GM21447 (cell line): ENCODE data around the gene MSRB2.
"Not testable (repeated sequence)": the region's sequence is repeated elsewhere in the genome, so short reads cannot be mapped to it uniquely, and the experiment has no call there.

Source experiments
- ATAC-seq: cut with Tn5 transposase; IDR thresholded peaks from one replicate; pipeline ENCODE4 v1.9.1; 2021; ENCODE audit not compliant: unreplicated experiment

MSRB2 gene

DNA sequence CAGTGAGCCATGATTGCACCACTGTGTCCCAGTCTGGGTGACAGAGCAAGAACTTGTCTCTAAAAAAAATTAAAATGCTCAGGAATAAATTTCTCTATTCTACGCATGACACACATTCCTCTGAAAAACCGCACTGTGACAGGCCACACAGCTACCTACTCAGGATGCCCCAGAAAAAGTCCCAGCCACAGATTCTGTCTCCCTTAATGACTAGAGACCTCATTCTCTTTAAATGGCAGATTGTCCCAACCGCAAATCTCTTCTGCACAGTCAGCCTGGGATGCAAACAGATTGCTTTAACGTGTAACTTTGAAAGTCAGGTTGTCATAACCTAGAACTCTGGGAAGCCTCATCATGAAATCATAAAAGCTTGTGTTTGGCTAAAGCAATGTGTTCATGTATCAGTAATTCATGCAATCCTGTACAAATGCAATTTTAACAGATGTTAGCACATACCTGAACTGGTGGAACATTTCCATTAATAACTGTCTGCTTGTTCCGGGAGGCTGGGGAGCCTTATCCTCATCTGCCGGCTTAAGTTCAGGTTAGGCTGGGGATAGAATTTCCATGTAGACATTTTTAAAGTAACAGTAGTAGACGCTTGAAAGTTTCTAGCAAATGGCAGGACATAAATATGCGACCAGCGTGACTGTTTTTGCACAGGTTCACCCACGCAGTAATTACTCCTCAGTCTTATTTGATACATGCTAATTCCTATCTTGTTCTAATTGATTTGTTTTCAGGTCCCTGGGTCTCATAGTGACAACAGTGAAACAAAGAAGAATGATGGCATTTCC is 26.2 kb upstream of the MSRB2 start:
- no peak for ATAC-seq

DNA sequence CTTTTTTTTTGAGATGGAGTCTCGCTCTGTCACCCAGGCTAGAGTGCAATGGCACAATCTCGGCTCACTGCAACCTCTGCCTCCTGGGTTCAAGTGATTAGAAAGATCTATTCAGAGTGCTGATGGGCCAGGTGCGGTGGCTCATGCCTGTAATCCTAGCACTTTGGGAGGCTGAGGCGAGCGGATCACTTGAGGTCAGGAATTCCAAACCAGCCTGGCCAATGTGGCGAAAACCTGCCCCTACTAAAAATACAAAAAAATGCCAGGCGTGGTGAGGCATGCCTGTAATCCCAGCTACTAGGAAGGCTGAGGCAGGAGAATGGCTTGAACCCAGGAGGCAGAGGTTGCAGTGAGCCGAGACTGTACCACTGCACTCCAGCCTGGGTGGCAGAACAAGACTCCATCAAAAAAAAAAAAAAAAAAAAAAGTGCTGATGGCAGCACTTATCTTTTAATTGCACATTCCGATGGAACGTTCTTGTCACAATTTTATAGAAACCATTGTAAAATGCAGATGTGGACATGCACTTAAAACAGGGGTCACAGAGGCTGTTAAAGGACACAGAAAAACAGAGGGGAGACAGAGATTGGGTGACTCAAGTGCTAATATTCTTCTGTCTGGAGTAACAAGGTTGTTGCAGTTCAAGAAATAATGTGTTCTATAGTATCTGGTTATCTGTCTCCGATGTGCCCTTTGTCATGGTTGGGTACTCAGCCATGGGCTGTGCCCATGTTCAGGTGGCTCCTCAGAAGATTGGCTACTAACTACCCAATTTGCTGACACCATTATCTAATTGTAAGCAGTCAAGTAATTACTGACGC is 25.1 kb upstream of the MSRB2 start:
- ATAC-seq, result not testable (repeated sequence)

DNA sequence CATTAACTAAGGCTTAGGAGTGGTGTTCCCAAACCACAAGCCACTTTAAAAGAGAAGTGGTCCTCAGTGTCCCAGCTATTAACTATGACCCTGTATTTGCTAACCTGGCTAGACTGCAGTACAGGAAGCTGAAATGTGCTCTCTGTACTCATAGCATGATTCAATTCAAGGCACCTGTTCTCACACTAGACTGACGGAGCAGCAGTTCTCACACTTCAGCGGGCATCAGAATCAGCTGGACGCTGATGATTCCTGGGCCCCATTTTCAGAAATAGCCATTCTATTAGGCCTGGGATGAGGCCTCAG is 24.5 kb upstream of the MSRB2 start:
- no peak for ATAC-seq

DNA sequence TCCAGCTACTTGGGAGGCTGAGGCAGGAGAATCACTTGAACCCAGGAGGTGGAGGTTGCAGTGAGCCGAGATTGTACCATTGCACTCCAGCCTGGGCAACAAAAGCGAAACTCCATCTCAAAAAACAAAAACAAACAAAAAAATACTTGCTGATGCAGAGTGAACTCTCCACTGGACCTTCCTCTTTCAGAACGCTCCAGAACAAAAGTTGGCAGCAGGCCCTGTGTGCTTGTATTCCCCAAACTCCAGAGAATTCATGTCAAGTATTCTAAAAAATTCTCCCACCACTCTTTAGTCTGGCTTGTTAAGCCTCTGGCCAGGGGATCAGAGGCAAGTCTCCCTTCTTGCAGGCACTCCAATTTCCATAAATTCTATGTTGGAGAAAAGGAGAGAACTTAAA is 22.8 kb upstream of the MSRB2 start:
- not testable (repeated sequence) for ATAC-seq

DNA sequence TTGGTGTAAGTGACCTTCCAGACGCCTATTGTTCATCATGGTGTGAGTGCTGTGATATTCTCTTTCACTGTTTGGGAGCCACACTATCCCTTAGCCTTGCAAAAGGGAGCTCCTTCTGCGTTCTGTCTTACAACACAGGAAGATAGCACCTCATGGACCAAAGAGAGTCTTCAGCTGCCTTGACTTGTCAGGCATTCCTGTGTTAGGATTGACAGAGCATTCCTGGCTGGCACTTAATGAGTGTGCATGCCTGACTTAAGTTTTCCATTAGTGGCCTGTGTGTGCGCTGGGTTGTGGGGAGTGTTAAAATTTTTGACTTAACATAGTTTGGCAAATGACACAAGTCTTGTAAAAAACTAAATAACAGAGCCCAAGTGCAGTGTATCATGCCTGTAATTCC is 21.9 kb upstream of the MSRB2 start:
- no peak for ATAC-seq

DNA sequence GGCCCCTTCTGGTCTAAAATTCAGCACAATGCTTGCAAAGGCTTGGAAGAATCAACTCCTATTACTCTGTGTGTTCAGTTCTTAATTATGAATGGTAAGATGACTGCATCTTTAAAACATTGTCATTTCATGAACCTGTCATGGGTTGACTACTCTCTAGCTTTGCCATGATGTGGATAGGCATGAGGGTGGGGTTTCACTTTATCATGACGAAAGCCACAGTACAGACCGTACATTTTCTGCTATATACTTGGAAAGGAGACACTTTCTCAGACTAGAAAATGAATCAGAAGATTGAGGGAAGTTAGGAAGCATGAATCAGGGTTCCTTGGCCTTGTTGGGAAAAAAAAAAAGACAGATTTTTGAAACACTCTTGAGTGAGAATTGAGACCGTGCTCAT is 19.7 kb upstream of the MSRB2 start:
- no peak for ATAC-seq

DNA sequence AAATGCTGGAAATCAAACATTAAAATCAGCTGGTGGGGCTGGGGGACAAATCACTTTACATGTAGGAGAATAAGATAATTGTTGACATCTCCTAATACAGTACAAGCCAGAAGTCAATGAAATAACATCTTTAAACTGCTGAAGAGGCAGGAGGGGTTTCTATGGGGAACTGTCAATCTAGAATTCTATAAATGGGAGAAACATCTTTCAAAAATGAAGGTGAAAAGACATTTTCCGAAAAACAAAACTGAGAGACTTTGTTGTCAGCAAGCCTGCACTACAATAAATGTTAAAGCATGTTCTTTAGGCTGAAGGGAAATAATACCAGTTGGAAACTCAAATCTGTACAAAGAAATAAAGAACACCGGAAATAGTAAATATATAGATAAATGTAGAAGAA is 17.3 kb upstream of the MSRB2 start:
- no peak for ATAC-seq

DNA sequence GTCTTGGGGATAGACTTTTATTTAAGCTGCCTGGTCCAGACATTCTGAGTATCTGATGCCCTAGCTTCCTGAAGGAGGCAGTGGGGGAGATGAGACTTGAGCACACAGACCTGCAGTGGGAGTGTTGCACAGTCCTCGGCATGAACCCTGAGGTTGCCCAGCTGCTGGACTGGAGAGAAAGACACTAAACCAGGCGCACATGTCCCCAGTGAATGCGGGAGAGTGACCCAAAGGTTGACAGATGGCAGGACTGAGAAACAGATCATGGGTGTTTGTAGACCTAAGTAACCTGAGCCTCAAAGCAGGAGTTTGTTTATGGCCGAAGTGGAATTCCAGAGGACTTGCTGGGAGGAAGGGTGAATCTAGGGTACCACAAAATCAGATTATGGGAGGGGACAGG is 15.7 kb upstream of the MSRB2 start:
- ATAC-seq, result no peak

DNA sequence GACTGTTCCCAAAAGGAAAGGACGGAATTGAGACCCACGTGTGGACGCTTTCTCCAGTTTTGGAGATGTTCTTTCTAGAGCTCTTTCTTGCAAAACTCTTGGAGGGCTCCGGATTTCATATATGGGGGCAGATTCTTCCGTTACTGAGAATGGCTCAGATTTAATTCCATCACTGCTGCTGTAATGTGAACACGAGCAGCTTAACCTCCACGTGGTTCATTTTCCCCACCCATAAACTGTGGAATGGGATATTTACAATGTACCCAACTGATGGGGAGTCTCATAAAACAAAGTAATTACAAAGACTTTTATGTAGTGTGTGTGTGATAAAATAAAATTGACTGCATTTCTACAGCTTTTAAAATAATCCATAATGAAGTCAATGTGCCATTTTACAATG is 15.1 kb upstream of the MSRB2 start:
- ATAC-seq, result no peak

DNA sequence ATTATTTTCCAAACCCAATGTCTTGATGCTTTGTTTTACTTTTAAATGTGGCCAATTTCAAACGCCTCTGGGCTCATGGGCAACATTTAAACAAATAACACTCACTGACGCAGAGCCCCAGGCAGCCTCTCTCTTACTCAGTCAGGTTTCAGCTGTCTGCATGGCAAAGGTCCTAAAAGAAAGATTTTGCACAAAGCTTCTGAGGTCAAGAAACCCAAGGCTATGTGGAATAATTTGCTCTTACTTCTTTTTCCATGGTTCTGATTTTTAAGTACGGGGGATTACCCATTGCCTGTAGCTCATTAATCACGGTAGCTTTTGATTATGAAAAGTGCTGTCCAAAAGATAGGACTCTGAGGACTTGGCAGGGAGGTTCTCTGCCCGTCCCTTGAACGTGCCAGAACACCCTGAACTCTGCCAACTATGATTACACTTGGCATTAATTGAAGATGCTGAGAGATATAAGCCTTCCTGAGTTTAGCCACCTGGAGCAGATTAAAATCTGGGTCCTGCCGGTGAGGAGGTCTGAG is 14.1 kb upstream of the MSRB2 start:
- ATAC-seq, result no peak

DNA sequence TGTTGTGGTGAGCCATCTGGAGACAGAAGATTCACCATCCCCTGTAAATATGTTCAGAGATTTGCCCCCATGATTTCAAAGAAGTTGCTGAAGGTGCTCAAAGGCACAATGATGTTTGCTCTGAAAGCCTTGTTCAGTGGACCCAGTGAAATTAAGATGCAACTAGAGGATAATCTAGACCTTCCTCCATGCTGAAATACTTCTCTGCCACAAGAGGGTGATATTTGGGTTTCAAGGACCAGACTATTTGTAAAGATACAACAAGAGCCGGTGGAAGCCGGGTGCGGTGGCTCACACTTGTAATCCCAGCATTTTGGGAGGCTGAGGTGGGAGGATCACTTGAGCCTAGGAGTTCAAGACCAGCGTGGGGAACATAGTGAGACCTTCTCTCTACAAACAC is 13.5 kb upstream of the MSRB2 start:
- no peak for ATAC-seq

DNA sequence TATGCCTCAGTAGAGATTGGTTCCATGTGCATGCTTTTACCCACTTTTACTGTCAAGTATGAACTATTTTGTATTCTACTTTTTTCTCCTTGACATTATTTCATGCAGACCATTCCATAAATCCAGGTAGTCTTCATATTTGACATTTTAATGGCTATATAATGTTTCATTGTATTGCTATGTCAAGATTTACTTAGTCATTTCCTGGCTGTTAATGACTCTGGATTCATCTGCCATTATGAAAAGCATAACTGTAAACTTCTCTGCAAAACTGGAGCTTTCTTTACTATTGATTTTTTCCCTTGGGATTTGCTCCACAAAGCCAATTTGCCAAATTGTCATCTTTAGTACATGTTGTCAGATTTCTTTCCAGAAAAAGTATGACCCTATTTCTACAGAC is 6.8 kb upstream of the MSRB2 start:
- no peak for ATAC-seq

DNA sequence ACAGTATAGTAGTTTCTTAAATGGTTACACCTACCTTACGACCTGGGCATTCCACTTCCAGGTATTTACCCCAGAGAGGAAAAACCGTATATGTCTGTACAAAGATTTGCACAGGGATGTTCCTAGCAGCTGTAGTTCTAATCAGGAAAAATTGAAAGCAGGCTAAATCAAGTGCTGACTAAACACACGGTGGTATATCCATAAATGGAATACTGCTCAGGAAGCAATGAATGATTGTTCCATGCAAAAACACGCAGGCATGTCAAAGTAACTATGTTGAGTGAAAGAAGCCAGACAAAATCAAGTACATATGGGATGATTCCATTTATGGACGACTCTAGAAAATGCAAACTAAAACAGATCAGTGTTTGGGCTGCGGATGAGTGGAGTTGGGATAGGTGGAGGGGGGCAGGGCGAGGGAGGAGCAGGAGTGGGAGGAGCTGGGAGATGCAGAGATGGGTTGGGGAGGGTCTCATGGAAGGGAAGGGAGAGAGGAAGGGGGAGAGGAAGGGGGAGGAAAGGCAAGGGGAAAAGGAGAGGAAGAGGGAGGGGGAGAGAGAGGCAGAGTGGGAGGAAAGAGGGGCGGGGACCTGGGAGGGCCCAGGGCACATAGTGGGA is 484 bp upstream of the MSRB2 start:
- ATAC-seq, result no peak

DNA sequence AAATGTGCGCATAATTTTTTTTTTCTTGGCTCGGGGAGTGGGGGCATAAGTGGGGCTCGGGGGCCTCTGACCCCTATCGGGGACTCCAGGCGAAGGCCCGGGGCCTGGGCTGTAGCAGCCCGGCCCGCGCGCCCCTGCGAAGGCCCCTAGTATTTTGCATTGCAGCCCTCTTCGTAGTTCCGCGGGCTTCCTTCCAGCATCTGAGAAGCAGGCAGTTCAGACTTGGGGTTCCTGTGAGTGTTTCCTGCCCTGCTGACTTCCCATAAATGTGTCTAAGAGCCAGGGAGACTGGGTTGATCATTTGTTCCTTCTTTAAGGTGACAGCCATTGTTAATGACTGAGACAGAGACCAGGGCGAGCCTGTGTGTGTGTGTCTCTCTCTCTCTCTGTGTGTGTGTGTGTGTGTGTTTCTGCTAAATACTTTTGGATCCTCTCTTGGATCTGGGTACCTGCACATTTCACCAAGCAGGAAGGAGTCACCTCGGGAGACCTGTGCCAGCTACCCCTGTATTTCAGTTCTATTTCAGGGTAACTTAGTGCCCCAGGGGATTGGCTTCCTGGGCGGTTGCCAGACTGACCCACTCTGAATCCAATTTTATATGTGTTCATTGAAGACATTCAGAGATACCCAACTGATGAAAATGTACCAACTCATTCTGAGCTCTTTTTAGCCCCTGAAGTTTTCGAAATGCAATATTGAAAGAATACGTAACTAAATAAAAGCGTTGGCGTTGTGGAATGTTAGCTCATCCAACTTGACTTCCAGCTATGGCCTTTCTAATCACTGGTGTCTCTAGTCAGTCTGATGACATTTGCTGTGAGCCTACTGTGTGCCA is 805 bp downstream of the MSRB2 start:
- peak; percentile 64 for ATAC-seq

DNA sequence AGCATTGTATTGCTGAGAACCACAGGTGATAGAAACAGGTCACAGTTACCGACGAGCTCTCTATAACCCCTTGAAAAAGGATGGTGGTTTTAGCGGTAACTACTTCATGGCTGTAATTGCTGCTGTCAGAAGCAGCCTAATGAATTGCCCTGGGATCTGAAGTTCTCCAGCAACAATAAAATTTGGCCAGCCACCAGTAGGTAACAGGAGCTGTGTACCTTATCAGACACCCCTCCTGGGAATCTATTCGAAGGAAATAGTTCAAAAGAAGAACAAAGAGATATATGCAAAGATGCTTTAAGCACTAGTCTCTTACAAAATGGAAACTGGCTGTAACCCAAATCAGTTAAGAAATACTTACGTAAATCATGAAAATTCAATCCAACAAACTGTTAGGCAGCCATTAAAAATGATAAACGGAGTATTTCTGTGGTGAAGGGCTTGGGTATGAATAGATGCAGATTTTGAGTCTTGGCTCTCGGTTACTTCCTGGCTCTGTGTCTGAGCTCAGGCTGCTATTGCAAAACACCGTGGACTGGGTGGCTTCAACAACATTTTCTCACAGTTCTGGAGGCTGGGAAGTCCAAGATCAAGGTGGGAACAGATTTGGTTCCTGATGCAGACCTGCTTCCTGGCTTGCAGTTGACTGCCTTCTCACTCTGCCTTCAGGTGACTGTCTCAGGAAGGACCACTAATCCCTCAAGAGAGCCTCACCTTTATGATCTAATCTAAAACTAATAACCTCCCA is 1.6 kb downstream of the MSRB2 start:
- no peak for ATAC-seq

DNA sequence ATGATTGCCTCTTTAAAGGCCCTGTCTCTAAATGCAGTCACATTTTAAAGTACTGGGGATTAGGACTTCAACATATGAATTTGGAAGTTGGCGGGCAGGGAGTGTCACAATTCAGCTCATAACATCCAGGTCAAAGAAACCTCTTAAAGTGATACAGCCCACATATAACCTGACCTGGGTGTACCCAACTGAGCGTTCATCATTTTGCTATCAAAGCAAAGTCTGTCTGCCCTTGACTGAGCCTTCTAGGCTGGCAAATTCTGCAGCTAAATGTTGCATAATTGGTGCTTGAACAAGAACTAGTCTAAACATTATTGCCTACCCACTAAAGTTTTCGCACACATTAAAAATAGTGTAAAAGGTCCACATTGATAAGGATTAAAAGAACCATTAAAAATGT is 3.7 kb downstream of the MSRB2 start:
- ATAC-seq, result no peak

DNA sequence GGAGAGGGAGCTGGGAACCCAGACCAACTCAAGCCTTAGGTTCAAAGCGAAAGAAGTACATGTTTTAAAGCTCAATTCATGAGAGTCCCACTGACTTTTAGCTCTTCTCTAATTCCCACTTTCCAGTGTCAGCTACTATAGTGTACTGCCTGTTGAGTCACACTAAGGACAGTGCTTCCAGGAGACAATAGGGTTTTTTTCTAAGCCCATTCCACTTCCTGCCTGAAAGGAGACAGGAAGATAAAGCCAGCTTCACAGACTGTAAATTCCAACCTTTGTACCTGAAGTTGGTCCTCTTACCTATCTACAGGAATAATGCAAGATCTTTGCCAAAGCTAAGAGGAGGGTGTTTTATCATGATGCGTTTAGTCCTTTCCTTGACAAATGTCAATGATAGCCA is 4.4 kb downstream of the MSRB2 start:
- no peak for ATAC-seq

DNA sequence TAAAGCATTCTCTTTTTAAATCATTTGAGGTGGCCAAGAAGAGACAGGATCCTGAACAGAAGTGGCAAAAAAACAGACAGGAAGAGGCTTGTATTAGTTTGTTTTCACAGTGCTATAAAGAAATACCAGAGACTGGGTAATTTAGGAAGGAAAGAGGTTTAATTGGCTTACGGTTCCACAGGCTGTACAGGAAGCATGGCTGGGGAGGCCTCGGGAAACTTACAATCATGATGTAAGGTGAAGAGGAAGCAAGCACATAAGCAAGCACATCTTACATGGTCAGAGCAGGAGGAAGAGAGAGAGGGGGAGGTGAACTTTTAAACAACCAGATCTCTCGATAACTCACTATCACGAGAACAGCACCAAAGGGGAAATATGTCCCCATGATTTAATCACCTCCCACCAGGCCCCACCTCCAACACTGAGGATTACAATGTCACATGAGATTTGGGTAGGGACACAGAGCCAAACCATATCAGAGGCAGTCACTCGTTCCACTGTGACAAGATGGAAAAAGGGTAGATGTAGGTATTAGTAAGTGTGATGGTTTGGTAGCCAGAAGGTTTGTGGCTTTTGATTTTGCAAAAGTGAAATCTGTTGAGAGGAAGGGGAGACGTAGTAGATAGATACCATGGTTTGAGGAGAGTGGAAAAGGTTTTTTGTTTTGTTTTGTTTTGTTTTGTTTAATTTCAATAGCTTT is 5.1 kb downstream of the MSRB2 start:
- no peak for ATAC-seq

DNA sequence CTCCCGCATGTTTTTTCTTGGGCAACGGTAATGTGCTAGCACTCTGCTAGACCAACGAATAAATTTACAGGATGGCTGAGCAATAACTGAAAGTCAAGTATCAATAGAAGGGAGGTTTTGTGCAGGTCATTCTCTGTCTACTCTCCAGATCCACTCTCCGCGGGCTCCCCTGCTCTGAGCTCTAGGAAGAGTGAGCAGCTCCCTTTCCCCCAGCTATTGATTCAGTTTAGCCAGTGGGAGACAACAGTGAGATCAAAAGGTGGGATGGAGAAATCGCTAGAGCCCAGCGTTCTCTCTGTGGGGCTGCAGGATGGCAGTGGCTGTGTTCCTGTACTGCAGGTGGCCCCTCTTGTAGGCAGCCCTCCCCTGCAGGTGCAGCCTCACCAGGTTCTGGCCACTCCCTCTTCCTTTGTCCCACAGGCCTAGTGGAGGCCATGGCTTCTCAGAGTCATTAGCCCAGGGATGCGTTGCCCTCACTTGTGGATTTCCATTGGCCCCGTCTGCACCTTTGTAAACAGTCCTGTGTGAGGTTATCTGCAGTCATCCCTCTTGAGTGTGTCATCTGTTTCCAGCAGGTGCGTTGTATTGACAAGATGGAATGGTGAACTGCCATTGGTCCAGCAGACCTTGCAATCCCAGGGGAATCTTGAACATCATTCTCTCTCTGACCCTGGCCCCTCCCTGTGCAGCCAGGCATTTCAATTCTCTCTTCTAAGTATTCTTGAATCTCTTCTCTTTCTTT is 11.1 kb downstream of the MSRB2 start:
- no peak for ATAC-seq
